ENCODE data around the gene LTF.

DNA sequence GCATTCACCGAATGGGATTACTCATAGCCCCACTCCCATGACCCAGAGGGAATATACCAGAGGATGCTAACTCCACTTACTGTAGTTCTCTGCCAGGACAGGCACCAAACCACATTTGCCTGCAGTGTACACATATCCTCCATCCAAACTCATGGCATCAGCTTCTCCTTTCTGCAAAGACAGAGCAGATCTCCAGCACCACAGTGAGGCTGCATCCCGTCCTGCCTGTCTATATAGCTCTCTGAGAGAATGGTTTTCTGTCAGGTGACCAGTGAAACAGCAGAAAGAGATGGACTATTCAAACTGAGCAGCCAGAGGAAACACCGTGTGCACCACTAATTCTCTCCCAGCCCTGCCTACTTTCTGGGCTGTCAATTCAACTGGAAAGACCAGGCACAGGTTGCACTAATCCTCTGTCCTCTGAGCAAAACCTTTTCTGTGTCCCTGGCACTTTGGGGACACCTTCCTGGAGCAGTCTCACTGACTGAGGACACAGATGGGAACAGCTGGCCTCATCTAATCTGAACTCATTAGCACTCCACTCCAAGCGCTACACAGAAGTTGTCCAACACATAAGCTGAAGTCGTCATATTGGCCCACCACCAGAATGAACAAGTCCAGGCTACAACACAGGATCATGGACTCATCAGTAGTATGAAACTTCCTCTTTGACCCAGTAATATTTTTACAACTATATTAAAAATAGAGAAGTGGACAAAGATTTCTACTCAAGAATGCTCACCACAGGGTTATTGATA lies 17.3 kb downstream of the LTF start:
- TF ChIP-seq, protein P1, sequence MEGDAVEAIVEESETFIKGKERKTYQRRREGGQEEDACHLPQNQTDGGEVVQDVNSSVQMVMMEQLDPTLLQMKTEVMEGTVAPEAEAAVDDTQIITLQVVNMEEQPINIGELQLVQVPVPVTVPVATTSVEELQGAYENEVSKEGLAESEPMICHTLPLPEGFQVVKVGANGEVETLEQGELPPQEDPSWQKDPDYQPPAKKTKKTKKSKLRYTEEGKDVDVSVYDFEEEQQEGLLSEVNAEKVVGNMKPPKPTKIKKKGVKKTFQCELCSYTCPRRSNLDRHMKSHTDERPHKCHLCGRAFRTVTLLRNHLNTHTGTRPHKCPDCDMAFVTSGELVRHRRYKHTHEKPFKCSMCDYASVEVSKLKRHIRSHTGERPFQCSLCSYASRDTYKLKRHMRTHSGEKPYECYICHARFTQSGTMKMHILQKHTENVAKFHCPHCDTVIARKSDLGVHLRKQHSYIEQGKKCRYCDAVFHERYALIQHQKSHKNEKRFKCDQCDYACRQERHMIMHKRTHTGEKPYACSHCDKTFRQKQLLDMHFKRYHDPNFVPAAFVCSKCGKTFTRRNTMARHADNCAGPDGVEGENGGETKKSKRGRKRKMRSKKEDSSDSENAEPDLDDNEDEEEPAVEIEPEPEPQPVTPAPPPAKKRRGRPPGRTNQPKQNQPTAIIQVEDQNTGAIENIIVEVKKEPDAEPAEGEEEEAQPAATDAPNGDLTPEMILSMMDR (IDR thresholded peaks at IDR 0.05) = no peak
- TF ChIP-seq POLR2A (IDR thresholded peaks at IDR 0.05) = no peak

Data from testis (tissue), 2 donors.